ENCODE measurements around the gene PODN.

Gene PODN

GRCh38 chr1:53115403-53116306, 53.6 kb downstream of the PODN start:
- DNase-seq: no peak

DNA sequence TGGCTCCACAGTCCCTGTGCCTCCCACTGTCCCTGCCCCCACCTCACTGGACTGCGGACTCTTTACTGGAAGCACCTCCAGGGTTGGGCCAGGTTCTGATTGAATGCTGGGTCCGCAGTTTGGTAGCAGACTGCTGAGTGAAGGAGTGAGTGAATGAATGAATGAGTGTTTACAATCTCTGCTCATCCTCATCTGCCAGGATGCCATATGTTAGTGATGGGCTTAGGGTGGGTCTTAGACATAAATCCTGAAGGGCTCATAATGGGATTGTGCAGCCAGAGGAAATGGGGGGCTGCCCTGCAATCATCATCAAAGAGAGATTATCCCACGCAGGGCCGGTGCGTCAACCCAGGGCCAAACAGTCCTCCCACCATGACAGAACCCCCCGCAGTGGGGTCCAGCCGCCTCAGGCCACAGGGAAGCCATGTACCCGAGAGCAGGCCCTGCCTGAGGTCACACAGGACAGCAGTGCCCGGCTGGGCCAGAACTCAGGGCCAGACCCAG, 54.3 kb downstream of the PODN start:
- no peak for DNase-seq

GRCh38 chr1:53116933-53117600, 55.1 kb downstream of the PODN start:
- no peak for DNase-seq

DNA sequence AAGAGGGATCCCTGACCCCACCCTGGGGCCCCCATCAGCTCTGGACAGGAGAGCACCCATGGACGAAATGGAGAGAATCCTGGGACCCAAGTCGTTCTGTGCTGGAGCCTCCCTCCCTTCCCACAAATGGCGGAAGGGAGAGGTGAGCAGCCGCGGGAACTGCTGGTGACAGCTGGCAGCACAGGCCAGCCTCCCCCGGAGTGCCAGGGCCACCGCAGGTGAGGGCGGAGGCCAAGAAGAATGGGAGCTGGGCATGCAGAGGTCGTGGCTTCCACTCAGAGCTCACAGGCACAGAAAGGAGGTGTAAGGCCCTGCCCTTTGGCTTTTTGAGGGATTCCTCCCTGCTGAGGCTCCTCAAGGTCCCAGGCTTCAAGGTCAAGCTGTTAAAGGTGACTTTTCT, 55.8 kb downstream of the PODN start:
- no peak for DNase-seq

DNA sequence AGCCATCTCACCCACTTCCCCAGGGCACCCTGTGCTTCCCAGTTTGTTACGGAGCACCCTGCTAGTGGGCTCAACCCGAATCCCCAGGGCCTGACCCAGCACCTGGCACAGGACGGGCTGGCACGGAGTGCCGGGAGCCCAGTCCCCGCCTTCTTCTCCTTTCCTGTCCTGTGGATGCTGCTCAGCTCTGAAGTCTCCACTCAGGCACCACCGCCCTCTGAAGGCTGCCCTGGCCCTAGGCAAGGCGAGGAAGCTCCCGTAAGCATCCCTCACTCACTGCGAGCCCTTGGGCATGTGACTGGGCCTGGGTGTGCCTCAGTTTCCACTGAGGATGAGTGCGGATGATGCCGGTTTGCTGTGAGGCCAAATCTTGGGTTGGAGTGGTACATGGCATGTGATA, 58.6 kb downstream of the PODN start:
- no peak for DNase-seq

GRCh38 chr1:53121319-53122172, 59.5 kb downstream of the PODN start:
- DNase-seq: no peak

GRCh38 chr1:53122201-53122885, 60.3 kb downstream of the PODN start:
- DNase-seq: no peak

DNA sequence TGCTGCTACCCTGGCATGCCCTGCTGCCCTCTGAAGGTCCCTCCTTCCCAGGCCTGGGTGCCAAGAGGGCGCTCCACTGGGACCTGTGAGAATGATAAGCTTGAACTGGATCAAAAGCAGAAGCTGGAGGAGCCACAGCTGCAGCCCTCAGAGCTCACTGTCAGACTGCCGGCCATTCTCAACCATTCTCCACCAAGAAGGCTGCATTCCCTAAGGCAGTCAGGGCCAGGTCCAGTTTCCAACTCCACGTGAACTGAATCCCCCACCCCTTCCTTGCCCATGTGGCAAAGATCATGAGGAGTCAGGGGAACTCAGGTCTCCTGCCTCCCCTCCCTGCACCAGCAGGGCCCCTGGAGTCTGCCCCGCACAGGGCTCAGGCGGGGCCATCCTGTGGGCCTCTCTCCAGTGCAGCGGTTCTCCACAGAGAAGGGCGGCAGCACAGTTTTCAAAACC, 61.0 kb downstream of the PODN start:
- no peak for DNase-seq

DNA sequence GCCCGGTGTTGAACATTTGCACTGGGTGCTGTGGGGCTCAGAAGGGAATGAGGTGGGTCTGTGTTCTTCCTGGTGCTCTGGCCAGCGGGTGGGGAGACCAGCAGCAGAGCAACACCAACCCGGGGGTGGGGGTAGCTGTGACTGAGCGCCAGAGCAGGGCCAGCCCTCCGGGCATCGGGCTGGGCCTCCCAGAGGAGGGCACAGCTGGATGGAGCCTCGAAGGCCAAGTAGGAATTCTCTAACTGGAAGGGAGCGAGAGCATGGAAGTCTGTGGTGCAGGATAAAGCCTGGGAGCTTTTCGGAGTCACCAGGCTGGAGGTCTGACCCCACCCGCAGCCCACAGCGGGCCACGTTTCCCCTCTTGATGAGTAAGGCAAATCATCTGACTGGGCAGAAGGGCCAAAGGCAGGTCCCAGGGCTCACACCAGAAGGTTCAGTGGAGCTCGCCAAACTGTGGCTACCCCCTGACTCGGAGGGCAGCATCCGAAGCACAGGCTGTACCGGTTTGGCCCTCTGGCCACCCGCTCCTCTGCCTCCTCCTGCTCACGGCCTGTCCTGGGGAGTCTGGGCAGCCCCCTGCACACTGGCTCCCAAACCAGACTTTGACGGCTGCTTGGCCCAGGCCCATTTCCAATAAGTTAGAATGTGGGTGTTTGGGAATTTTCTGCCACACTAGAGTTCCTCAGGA, 61.6 kb downstream of the PODN start:
- no peak for DNase-seq

- DNase-seq: no peak
Observed at GRCh38 chr1:53125122-53125521, 63.1 kb downstream of the PODN start.

DNA sequence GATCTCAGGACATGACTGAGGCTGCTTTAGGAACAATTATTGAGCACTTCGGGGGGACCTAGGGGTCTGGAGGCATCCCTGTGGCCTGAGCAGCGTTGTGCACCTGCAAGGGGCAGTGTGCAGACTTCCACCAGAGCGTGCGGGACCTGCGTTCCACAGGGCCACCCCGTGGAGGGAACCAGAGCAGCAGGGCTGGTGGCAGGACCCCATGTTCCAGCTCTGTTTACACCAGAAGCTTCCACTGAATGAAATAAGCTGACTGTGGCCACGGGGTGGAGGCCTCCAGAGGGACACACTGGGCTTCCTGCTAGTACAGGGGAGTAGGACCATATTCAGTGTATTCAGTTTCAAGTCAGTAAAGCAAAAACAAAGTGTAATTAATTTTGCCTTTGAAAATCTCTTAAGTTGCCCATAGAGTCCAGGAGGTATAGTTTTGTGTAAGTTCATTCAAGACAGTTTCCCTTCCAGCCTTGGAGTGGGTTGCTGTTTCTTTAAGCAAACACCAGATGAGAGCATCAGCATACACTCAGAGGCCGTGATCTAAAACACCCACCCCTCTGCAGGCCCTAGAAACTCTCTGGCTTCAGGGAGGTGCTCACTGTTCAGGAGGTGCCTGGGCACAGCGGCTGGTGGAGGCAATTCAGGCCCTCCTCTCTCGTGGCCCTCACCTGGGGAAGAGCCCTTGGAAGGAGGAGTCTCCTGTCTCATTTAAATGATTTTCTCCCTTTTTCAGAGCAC, 63.8 kb downstream of the PODN start:
- no peak for DNase-seq

GRCh38 chr1:53126495-53126894, 64.5 kb downstream of the PODN start:
- no peak for DNase-seq

GRCh38 chr1:53127546-53127945, 65.5 kb downstream of the PODN start:
- no peak for DNase-seq

GRCh38 chr1:53128401-53128800, 66.4 kb downstream of the PODN start:
- DNase-seq: no peak

- no peak for DNase-seq
Observed at GRCh38 chr1:53129891-53130597, 68.0 kb downstream of the PODN start.

- DNase-seq: no peak
Observed at GRCh38 chr1:53130598-53130877, 68.5 kb downstream of the PODN start.

DNA sequence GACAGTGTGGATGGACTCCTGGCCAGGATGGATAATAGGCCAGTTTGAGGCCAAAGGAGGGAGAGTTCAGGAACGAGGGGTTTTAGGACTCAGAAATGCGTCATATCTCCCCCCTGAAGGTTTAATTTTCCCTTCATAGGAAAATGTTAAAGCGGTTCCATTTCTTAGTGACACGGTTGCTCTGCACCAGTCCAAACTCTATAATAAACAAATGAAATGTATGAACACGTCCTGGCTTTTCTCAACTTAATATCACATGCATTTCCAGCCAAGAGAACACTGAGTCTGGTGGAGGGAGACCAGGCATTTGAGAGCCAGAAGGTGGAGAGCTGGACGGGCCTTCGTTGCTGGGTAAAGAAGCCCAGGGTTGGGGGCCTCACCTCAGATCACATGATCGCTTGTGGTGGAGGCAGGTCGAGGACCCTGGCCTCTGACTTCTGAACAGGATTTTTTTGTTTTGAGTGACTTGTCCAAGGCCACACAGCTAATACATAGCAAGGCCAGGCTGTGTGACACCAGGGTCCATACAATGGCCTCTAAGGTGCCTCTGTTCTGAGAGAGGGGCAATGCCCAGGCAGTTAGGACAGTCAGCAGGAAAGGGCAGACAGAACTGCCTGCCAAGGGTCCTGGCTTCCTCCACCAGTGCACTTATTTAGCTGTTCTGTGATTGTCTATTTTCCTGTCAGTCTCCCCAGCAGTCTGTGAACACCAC, 69.0 kb downstream of the PODN start:
- DNase-seq: no peak

GRCh38 chr1:53131590-53131938, 69.6 kb downstream of the PODN start:
- no peak for DNase-seq

GRCh38 chr1:53132176-53132575, 70.2 kb downstream of the PODN start:
- DNase-seq: no peak

Measured in stimulated activated CD4-positive, alpha-beta T cell treated with anti-CD3 and anti-CD28 coated beads, Interleukin-4, amount 100 ng/mL, for 4 hours (primary cell).